Measurements from ENCODE around the gene IL17F.

DNA sequence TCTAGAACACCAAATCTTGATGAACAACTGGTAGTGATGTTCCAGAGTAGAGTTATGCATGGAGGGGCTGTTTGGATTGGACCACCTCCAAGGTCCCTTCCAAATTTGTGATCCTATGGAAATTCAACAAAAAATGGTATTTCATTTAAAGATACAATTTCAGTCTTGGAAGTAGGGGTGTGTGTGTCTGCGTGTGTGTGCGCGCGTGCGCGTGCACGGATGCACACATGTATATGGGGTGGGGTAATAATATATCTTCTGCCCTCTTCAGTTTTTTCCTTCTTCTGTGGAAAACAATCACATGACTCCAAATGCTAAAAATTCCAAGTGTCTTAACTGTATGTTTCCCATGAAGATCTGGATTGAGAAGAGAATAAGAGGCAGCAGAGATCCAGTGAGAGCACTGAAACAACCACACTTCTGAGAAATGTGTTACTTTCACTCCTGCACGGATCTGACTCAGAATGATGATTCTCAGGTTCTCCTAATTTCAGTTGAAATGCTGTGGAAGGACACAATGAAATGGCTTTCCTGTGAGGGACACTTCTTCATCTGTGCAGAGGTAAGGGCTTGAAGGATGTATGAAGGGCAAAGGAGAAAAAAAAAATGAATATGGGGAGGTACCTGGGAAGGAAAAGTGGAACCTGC, 10.6 kb upstream of the IL17F start:
- TF ChIP-seq CTCF (IDR thresholded peaks at IDR 0.05; ENCODE audit: poor library complexity, severe bottlenecking) (no peak), TAF1 (IDR thresholded peaks at IDR 0.05; ENCODE audit: low read depth) (no peak), RAD21 (conservative IDR thresholded peaks at IDR 0.05) (no peak), POLR2AphosphoS5 (IDR thresholded peaks at IDR 0.05) (no peak)
- TF ChIP-seq, protein P1, sequence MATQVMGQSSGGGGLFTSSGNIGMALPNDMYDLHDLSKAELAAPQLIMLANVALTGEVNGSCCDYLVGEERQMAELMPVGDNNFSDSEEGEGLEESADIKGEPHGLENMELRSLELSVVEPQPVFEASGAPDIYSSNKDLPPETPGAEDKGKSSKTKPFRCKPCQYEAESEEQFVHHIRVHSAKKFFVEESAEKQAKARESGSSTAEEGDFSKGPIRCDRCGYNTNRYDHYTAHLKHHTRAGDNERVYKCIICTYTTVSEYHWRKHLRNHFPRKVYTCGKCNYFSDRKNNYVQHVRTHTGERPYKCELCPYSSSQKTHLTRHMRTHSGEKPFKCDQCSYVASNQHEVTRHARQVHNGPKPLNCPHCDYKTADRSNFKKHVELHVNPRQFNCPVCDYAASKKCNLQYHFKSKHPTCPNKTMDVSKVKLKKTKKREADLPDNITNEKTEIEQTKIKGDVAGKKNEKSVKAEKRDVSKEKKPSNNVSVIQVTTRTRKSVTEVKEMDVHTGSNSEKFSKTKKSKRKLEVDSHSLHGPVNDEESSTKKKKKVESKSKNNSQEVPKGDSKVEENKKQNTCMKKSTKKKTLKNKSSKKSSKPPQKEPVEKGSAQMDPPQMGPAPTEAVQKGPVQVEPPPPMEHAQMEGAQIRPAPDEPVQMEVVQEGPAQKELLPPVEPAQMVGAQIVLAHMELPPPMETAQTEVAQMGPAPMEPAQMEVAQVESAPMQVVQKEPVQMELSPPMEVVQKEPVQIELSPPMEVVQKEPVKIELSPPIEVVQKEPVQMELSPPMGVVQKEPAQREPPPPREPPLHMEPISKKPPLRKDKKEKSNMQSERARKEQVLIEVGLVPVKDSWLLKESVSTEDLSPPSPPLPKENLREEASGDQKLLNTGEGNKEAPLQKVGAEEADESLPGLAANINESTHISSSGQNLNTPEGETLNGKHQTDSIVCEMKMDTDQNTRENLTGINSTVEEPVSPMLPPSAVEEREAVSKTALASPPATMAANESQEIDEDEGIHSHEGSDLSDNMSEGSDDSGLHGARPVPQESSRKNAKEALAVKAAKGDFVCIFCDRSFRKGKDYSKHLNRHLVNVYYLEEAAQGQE (IDR thresholded peaks at IDR 0.05; ENCODE audit: borderline replicate concordance): no peak

Data from neural cell (in vitro differentiated cells).